CD4-positive, alpha-beta T cell treated with Interleukin-1 beta for 1 hour (primary cell): ENCODE data around the gene KCTD5.

Source experiments
- DNase-seq, 2 donors: peaks; one replicate each; pipeline ENCODE4 v3.0.0-alpha.2; 2020 to 2022

Gene KCTD5

DNA sequence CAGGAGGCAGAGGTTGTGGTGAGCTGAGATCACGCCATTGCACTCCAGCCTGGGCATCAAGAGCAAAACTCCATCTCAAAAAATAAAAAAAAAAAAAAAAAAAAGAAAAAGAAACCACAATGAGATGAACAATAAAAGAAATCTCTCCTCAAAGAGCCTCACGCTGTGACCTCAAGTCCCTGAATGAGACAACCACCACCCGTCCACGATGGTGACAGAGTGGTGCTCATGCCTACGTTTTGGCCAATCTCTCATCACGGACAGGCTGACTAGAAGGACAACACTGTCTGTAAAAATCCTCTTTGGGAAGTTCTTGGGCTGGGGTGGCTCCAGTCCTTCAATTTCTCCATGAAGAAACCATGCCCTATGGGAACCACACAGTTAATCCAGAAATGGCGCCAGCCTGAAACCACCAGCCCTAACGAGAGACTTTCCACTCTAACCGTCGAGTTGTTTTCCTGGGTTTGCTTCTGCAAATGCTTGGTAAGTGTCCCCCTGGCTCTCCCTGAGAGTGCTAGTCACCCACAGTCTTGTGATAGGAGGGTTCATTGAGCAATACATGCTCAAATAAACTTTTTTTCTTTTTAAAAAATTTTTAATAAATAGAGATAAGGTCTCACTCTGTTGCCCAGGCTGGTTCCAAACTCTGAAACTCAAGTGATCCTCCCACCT, 52.7 kb downstream of the KCTD5 start:
- no peak for DNase-seq

DNA sequence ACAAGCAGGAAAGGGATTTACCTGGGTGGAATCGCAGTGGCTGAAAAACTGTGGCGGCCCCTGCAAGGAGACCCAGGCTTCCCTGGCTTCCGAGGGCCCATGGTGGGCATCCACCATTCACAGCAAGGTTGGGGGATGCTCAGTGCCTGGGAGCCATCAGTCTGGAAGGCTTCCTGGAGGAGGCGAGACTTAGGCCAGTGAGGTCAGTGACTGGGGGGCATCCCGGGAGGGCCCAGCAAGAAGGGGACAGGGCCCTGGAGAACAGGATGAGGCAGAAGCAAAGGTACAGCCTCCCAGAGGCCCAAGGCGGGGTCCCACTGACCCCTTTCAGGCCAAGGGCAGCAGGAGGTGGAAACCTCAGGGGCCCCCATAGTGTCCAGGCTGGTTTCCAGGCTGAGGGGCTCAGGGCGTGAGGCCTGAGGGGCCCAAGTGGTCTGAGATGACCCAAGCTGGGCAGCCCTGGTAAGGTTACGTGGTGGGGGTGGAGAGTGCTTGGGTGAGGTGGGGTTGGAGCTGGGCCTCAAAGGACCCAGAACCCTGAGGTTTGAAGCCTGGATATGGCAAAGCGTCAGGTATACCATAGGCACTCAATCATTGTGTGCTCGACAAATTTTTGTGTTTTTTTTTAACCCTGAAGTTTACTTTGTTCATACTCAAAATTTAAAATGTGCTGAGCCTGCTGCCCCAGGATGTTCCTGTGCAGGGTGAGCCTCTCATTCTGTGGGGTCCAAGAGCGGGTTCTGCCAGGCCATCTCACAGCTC, 54.3 kb downstream of the KCTD5 start:
- no peak for DNase-seq

DNA sequence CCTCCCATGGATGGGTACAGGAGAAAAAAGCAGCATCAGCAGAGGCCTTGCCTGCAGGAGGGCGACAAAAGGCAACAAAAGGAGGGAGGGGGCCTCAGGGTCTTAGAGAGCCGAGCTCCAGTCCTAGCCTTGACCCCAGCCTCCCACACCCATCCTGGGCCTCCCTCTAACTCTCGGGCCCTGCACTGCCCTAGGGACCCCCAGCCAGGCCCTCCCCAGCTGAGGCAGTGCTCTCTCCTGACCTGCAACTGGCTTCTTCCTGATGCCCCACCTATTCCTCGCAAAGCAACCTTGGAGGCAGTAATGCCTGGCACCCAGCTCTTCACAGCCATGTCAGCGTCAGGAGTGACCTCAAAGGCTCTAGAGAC, 54.9 kb downstream of the KCTD5 start:
- DNase-seq, result no peak

DNA sequence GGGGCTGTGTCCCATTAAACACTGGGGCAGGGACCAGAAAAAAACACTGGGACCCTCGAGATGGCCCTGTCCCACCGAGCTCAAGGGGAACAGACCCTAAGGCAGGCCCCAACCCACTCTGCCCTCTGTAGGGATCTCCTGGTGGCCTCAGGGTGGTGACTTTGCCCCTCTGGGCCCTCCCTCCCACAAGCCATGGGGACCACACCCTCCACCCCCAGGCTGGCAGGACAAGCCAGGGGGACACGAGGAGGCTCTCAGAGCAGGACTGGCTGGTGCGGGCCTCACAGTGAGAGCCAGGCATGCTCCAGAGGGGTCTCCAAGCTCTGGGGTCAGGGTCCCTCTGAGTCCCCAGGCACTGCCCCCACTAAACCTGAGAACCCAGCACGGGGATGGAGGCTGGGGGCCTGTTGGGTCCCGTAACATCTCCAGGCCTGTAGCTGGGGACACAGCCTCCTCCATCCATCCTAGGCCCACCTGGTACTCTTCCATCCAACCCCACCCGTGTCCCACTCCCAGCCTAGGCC, 55.6 kb downstream of the KCTD5 start:
- DNase-seq, result no peak

DNA sequence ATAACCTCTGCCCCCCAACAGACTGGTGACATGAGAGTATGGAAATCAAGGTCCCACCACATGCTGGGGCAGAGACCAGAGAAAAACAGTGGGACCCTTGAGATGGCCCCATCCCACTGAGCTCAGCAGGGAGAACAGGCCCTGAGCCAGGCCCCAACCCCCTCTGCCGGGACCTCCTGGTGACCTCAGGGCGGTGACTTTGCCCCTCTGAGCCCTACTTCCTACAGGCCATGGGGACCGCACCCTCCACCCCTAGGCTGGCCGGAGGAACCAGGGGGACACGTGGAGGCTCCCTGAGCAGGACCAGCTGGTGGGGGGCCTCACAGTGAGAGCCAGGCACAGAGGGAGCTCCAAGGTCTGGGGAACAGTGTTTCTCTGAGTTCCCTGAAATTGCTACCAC, 56.3 kb downstream of the KCTD5 start:
- no peak for DNase-seq

DNA sequence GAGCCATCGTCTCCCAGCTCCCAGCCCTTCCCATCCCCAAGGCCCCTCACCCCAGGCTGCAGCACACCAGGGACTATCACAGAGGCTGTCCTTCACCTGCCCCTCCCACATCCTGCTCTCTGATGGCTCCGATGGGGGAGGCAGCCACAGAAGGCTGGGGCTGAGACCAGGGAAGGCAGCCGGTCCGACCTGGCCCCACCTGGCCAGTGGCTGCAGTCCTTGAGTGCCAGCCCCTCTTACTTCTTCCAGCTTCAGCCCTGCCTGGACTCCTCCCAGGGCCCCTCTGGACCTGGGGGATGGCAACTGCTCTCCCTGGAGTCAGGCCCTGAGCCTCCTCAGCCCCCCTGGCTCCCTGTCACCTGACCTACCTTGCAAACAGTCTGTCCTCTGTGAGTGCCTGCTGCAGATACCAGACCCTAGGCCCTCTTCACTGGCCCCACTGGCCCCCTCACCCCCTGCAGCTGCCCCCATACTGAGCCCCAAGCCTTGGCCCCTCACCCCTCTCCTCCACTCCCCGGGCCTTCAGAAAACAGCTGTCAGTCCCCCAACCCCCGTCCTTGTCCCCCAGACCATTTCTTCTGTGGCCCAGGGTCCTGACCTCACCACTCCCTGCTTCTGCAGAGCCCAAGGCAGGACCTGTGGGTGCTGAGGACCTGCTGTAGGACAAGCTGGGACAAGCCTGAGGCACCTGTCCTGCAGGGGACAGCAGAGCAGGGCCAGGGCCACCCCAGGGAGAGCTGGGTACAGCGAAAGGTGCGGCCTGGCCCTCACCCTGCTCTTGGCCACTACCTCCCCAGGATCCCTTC, 57.5 kb downstream of the KCTD5 start:
- DNase-seq, result no peak

DNA sequence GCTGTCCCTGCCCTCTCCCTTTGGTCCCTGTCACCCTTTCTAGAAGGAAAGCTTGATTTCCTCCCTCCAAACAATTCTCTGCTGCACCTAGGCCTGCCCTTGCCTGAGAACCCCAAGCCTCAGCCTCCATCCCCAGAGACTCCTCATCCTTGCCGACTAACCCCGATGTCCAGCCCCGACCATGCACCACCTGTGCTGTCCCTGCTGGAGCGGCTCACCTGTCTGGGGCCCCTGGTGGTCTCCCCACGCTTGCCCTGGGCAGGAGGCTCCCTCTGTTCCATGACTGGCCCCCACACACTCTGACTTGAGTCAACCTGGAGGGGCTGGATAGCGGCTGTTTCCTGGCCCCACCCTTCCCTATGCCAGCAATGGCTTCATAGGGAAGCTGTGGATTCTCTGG, 58.2 kb downstream of the KCTD5 start:
- DNase-seq, result no peak

DNA sequence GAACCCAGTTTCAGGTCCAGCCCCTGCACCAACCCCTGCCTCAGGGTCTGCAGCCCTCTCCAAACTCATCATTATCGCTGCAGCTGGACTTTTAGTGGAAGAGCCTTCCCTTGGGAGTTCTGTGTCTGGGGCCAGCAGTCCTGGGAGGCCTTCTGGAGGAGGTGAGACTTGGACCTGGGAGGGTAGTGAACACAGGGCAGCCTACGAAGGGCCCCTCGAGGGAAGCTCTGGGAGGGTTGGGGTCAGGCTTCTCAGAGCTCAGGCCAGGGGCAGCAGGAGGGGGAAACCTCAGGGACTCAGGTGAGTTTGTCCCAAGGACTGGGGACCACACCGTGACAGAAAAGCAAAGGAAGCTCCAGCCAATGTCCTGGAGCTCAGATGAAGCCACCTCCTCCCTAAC, 58.8 kb downstream of the KCTD5 start:
- no peak for DNase-seq

DNA sequence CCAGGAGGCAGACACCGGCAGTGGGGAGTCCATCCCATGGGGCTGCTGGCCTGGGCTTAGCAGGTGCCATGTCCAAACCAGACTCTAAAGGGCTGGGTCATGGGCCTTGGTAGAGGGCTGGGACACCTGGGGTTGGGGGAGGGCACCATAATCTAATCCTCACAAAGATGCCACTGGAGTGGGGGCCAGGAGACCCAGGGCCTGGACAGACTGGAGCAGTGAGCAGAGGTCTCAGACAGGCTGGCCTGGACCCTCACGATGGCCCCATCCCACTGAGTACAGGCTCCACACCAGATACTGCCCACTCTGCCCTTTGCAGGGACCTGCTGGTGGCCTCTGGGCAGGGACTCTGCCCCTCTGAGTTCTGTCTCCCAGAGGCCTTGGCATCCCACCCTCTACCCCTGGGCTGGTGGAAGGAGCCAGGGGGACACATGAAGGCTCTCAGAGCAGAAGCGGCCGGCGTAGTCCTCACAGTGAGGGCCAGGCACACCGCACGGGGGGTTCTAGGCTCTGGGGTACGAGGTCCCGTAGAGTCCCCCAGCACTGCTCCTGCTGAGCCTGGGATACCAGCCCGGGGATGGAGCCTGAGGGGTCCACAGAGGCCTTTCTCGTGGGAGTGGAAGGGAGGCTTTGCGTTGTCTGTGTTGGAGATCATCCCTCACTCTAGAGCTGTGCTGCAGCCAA, 60.1 kb downstream of the KCTD5 start:
- DNase-seq, result no peak

DNA sequence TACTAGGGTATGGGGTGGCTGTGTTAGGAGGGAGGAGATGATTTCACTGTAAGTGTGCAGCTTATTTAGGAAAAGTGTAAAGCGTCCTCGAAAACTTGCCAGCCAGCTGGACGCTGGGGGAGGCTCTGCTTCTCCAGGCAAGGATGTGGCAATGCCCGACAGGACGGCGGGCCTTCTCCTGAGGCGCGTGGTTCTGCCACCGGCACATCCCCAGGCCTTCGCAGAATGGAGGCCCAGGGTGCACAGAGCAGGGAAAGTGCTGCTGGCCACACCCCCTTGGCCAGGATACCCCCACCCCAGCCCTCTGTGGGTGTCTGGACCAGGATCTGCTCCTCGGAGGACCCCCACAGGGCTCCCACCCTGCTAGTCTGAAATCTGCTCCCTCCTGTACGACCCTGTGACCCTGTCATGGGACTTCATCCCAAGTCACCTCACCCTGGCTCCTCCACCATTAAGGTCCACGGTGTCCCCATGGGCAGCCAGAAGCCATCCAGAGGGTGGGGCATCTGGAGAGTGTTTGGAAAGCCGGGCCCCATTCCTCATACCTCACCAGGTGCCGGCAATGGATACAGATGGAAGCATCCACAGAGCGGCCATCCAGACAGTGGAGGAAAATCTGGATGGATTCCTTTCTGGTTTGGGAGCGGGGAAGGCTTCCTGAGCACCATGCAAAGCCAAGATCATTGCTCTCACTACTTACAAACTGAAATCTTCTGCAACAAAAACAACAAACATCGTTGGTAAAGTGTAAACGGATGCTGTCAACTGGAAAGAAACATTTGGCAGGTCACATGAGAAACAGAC, 60.9 kb downstream of the KCTD5 start:
- DNase-seq, result no peak

DNA sequence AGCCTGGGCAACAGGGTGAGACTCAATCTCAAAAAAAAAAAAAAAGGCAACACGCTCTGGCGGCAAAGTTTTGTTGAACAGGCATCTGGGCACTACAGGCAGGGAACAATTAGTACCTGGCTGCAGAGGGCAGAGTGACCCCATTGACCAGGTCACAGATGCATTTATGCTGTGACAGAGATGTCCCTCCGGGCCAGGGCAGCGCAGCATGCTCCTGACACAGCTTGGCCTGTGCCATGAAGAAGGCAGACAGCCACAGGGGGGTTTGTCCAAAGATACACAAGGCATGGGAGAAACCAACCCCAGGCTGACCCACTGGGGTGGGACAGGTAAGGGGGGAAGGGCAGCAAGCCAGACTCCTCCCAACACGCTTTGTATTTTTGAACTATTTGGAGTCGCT, 62.4 kb downstream of the KCTD5 start:
- DNase-seq, result no peak

DNA sequence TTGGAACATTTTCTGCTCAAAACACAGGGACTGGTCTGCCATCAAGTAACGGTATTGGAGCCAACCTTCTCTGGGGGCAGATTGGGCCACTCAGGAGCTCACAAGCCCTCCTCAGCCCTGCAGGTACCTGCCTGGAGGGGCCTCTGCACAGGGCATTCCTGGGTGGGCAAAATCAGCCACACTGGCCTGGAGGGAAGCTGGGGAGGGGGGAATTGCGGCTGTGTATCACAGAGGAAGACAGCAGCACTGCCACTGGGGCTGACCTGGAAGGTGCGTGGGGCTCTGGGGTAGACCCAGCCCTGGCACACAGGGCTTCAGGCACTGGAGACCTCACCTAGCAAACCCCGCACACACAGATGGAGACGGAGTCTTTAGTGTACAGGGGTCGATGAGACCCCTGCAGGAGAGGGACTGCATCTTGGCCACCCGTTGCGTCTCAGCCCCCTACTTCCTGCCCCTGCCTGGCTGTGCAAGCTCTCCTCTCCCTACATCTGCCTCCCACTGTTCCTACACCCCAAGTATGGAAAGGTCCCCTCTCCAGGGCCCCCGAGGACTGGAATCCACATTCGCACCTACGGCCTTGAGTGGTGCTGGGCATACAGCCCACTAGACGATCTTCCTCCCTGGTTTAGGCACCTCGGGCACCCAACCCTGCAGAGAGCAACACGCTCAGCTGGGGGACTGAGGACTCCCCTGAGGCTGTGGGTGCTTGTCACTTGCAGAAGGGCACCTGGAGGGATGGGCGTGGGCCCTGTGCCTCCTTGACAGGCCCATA, 63.0 kb downstream of the KCTD5 start:
- DNase-seq, result no peak

DNA sequence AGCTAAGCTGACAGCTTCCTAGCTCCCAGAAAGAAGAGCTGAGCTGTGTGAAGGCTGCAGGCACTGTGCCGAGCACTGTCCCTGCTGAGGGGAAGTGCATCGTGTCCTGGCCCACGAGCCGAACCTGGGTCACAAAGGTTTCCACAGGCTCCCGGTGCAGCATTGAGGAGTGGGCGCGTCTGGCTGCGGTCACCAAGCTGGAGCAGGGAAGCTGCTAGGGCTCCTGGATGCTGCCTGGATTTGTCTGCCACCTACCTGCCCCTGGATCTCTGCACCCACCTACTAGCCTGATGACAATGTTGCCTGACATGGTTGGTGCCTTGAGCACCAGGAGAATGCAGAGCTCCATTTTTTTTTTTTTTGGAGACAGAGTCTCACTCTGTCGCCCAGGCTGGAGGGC, 63.6 kb downstream of the KCTD5 start:
- DNase-seq, result no peak

DNA sequence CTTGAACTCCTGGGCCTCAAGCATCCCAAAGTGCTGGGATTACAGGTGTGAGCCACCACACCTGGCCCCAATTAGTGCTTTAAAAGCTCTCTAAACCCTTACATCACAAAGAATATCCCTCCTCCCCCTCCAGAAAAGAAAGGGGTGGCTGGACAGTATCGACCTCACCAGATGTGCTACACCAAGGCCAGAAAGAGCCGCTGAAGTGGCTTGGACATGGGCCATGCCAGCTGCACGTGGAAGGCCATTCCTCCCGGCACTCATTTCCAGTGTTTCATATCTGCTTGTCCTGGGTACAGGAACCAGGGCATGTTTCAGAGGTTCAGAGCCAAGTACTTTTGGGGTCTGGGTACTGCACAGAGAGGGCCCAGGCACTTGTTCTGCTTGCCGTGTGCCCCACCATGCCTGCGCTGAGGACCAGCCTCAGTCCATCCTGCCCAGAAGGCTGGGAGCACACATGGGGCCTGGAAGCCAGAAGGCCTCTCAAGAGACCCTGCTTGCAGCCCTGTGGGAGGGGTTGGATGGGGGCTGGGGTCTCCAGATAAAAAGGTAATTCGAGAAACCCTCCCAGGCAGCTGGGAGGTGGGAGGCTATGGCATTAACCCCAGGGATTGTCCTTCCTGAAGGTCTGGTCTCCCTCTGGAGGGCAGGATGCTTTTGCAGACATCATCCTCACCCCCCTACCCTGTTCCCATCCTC, 66.6 kb downstream of the KCTD5 start:
- no peak for DNase-seq

DNA sequence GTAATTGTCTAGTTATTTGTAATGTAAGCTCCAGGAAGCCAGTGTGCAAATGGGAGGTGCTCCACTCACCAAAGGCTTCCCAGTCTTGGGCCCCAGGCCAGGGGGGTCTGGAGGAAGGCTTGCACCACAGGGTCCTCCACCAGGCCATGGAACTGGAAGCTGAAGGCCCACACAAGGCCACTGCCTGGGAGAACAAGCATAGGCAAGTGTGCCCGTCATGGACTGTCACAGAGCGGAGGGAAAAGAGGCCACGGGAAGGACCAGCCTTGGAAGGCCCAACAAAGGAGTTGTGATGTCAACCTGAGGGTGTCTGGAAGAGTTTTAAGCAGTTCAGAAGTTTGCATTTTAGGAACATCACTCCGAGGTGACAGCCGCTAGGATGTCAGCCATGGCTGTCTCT, 67.2 kb downstream of the KCTD5 start:
- DNase-seq, result no peak

DNA sequence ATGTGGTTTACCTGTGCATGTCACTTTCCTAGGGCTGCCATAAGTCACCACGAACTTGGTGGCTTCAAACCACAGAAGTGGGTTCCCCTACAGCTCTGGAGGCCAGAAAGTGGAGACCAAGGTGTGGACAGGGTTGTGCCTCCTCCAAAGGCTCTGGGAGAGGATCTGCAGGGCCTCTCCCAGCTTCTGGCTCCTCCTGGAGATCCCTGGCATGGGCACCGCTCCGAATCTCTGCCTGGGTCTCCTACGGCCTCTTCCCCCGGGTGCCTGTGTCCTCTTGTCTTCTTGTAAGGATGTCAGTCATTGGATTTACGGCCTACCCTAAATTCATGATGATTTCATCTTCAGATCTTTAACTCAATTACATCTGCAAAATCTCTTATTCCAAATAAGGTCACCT, 67.6 kb downstream of the KCTD5 start:
- no peak for DNase-seq

DNA sequence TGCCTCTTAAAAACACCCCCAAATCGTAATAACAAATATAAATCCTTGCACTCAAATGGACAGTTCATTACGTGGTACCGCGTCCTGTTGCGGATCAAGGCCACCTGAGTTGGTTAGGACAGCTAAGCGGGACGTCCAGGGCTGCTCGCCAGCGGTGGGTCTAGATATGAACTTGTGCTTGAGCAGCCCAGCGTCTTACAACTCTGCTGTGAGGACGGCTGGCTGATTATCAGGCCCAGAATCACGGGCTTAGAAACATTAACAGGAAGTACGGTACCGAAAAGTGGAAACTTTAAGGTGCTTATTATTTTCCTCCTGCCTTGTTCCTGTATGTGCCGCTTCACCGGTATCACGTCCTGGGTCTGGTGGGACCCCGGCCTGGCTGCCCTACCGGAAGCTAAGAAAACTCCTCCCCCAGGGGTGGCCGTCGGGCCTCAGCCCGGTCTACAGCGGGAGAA, 69.3 kb downstream of the KCTD5 start:
- DNase-seq, result no peak

DNA sequence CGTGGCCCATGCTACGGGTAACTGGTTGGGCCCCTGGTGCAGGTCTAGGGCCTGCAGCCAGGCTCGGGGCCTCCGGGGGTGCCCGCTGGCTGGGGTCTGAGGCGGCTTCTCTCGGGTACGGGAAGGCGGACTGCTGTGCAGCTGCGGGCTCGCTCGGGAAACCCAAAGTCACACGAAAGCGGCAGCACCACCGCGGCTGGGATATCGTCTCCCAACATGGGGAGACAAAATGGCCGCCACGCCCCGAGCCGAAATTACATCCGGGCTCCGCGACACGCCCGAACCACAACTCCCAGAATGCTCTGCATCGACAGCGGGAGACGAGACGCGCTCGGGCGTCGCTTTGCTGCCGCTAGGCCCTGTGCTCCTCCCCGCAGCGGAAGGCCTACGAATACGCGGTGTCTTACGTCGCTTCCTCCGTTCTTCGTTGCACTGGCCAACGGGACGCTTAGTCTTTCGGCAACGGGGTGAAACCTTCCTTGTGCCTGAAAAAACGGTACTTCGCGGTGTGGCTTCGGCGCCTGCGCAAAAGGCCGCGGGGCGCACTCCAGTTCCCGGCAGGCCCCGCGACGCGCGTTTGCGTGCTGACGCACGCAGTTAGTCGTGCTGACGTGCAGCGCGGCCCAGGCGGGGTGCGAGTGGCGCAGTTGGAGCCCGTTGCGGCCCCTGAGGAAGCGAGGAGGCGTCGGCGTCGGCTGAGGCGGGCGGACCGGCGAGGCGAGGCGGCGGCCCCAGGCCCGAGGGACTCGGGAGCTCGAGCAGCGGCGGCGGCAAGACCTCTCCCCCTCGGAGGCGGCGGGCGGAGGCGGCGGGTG, 69.9 kb downstream of the KCTD5 start, which contains the start of gene SRRM2:
Gene SRRM2 (plus strand): TSS at position 604 of the 815 bp plus-strand sequence. CDS start 3,727 bp downstream, outside the sequence.
- DNase-seq, result peak; percentile 95 to 96
